ENCODE data around the gene MRPL39.
A peak's percentile ranks its signal among the peaks of the same experiment; 100 is the strongest.

The MRPL39 gene

GRCh38 chr21:25566645-25567044 lies 40.6 kb downstream of the MRPL39 start:
- no peak for DNase-seq

DNA sequence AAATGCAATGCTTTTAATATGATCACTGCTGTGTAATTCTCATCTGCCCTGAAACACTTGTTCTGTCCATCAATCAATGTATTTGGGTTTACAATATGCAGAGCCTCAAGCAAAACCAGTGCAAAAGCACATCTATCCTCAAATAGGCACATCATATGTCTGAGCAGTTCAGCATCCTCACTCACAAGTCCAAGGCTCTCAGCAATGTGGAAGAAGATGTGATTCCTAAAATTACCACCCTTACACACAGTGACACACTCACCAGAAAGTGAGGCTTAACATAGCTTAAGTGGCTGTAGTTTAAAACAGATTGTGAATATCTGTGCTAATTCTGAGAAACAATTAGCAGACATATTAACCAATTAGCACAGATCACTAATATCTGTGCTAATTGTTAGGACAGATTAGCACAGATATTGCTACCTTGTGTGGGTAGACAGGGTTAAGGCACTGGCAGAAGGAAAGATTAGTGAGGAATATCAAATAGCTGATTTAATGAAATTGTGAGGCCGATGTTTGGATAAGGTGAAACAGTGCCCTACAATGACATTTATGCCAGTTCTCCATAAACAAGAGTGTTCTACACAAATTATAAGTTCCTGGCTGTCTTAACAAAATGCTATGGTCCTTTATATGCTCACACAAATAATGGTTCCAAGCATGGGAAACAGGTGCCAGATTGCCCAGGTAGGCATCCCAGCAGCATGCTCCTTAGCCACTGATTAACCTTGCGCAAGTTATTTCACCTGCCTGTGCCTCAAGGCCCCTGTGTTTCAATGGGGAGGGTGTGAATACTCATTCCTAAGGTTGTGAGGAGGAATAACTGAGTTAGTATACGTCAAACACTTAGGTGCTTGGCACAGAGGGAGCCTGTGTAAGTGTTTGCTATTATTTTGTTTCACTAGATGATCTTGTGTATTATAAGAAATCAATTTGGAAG lies 41.7 kb downstream of the MRPL39 start:
- no peak for DNase-seq

DNA sequence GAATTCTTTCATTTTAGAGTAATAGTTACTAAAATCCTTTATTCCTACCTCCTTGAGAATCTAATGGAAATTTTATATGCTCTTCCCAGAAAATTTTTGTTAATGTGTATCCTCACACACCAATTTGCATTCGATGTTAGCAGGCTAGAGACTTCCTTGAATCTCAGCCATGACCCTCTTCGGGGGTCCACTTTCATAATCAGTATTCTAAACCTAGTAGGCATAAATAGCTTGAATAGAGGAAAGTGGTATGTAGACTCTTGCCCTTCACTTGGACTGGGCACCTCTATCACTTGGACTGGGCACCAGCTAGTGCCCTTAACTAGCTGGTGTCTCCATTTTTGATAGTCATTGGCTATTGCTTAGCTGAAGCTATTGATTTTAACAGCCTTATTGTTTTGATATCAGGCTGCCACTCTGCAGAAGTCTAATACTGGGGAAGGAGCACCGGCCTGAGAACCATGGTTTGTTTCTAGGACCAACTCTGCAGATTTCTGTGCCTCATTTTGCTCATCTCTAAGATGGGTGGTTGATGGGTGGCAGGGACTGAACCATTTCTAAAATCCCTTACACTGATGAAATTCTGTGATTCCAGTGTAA lies 42.8 kb downstream of the MRPL39 start:
- DNase-seq, result no peak

DNA sequence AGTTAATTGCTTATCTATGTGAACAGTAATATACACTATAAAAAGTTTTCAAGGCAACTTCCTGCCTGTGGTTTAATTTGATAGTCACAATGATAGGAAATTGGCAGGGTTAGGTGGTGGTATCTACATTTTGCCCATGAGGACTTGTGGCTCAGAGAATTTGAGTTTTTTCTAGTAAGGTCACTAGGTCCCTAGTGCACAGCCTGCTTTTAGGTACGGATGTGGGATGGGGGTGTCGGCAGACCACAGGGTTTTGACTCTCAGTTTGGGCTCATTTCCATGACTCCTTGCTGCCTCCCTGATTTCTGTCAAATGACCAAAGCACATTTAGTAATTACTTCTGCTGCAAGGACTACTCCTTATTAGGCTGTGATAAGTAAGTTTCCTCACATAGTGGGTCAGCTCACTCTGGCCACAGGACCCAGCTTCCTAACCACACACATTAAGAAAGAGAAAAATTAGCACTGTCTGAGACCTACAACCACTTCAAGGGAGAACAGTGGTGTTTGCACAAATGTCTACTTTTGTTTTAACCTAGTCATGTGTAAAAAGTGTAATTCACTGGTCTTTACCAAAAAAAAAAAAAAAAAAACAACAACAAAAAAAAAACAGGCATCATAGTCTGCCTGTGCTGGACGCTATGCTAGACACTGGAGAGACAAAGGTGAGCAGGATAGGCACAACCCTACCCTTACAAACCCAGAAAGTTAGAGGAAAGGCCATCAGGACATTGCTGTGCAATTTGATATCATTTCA lies 43.7 kb downstream of the MRPL39 start:
- no peak for DNase-seq

DNA sequence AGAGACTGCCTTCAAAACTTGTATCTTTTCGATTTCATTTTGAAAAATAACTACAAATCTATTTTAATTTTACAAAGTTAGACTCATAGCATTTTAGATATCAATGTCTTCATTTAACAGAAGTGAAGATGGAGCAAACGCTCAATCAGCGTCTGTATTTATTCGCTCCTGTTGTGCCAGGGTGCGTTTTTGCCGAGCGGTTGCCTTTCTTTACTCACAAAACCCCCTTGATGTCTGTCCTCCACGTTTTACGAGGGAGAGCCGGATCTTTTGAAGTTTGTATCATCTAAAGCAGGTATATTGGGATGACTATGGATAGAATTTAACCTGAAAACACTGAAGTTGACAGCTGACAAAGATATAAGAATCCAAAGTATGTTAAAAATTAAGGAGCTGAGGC lies 44.6 kb downstream of the MRPL39 start:
- no peak for DNase-seq

DNA sequence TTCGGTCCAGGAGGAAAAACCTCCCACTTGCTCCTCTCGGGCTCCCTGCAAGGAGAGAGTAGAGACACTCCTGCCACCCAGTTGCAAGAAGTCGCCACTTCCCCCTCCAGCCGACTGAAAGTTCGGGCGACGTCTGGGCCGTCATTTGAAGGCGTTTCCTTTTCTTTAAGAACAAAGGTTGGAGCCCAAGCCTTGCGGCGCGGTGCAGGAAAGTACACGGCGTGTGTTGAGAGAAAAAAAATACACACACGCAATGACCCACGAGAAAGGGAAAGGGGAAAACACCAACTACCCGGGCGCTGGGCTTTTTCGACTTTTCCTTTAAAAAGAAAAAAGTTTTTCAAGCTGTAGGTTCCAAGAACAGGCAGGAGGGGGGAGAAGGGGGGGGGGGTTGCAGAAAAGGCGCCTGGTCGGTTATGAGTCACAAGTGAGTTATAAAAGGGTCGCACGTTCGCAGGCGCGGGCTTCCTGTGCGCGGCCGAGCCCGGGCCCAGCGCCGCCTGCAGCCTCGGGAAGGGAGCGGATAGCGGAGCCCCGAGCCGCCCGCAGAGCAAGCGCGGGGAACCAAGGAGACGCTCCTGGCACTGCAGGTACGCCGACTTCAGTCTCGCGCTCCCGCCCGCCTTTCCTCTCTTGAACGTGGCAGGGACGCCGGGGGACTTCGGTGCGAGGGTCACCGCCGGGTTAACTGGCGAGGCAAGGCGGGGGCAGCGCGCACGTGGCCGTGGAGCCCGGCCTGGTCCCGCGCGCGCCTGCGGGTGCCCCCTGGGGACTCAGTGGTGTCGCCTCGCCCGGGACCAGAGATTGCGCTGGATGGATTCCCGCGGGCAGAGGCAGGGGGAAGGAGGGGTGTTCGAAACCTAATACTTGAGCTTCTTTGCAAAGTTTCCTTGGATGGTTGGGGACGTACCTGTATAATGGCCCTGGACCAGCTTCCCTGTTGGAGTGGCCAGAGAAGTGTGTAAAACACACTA lies 45.3 kb downstream of the MRPL39 start:
- peak; percentile 84 for DNase-seq

GRCh38 chr21:25560891-25561290 lies 46.4 kb downstream of the MRPL39 start:
- no peak for DNase-seq

GRCh38 chr21:25560271-25560685 lies 47.0 kb downstream of the MRPL39 start:
- DNase-seq, result no peak

DNA sequence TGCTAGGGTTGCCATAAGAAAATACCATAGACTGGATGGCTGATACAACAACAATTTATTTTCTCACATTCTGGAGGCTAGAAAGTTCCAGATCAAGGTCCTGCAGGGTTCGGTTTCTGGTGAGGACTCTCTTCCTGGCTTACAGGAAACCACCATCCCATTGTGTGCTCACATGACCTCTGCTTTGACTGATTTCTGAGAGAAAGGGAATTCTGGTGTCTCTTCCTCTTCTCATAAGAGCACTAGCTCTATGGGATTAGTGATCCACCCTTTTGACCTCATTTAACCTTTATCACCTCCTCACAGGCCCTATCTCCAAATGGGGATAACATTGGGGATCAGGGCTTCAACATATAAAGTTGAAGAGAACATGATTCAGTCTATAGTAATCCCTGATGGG lies 47.5 kb downstream of the MRPL39 start:
- no peak for DNase-seq

DNA sequence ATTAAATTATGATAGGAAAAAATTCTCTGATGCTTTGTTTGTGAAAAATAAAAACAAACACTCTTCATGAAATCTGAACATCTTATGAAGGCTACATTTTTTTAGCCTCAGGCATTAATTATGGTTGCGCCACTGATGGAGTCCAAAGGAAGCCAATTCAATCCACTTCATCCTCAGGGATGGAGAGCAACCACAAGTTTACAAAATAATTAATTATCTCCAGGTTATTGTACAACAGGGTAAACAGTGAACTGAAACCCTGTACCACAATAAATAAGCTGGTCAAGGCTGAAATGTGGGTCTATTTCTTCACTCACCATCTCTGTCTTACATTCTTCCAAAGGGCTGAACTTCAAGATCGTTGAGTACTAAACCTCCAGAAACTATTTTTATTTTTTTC lies 49.2 kb downstream of the MRPL39 start:
- no peak for DNase-seq

DNA sequence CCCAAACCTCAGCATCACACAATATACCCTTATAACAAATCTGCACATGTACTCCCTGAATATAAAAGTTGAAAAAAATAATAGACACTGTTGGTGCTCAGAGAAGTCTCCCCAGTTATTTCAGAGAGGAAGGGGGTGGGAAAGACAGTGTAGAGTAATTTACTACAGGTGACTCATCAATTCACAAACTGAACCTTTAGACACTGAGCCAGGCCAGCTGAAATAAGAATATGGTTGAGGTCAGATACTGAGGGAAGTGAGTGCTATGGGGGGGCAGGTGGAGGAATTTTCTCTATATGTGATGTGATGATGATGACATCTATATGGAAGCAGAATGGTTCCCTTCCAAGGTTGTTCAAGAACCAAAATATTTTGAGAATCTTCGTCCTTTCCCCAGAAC lies 50.1 kb downstream of the MRPL39 start:
- no peak for DNase-seq

DNA sequence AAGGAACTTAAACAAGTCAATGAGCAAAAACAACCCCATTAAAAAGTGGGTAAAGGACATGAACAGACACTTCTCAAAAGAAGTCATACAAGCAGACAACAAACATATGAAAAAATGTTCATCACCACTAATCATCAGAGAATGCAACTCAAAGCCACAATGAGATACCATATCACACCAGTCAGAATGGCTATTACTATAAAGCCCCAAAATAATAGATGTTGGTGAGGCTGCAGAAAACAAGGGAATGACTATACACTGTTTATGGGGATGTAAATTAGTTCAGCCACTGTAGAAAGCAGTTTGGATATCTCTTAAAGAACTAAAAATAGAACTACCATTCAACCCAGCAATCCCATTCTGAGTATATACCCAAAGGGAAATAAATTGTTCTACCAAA lies 51.2 kb downstream of the MRPL39 start:
- no peak for DNase-seq

DNA sequence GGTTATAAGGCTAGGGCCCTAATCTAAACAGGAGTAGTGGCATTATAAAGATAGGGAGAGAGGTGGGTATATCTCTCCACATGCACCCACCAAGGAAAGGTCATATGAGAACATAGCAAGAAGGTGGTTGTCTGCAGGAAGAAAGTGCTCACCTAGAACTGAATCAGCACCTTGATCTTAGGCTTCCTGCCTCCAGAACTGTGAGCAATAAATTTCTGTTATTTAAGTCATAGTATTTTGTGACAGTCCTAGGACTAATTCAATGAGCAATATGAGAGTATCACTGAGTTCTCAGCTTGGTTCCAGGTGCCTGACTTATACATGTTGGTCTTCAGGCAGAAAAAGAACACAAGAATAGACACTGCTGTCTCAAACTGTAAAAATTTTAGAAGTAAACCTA lies 51.8 kb downstream of the MRPL39 start:
- no peak for DNase-seq

DNA sequence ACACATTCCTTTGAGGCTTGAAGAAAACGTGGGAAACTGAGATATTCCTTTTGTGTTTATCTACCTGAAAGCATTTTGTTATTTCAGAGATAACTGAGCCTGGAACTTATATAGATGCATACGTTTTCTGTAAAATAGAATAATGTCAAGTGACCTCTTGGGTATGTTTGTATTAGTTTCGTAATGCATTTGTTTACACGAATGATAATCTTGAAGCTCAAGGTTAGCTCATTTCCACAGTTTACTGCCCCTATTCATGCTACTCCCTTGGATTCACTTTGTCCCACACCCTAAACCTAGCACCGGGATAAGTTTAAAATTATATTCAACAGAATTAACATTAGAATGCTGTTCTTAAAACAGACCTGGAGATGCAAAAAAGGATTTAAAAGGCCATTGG lies 54.4 kb downstream of the MRPL39 start:
- DNase-seq, result no peak

GRCh38 chr21:25551569-25551968 lies 55.7 kb downstream of the MRPL39 start:
- DNase-seq, result no peak

DNA sequence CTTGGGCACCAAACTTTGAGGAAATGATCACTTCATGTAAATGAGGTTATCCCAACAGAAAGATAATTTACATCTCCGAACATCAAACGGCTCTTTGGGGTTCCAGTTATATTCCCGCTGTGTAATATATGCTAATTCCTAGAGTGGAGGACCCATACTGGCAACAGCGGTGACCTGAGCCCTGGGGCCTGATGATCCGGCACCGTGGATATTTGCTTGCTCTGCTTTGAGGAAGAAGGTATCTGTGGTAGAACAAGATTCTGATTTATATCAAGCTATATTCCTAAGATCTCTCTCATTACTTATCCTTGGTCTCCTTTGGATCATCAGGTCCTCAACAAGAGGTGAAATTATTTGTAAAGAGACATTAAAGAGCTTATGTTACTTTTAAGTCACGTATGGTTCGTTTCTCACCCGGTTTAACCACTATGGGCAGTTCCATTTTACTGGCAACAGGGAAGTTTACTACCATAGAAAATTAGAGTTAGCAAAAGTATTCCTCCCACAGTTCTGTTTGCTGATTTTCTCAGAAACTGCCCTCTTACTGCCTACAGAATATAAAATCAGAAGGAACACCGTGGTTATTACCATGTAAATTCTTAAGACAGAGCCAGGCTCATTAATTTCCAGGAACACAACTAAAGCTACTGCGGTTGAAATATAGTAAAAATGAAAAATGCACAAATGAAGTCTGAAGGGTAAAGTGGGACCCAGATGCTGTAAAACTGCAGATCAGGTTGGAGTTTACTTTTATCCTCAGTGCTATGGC lies 56.7 kb downstream of the MRPL39 start:
- no peak for DNase-seq

DNA sequence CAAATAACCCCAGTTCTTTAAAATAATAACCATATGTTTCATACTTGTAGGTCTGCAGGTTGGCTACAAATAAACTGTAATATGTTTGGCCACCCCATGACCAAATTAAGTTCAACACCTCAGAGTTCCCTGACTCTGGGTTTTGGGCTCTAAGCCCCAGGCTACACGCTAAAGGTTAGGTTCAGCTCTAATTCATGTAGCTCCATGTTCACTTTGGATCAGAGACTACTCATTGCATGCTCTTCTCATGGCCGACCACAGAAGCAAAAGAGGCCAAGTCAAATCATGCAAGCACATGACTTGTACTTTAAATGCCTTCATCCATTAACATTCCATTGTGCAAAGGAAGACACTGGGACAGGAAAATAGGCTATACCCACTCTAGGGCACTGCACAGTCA lies 66.2 kb downstream of the MRPL39 start:
- DNase-seq, result no peak

GRCh38 chr21:25539606-25540005 lies 67.7 kb downstream of the MRPL39 start:
- no peak for DNase-seq

DNA sequence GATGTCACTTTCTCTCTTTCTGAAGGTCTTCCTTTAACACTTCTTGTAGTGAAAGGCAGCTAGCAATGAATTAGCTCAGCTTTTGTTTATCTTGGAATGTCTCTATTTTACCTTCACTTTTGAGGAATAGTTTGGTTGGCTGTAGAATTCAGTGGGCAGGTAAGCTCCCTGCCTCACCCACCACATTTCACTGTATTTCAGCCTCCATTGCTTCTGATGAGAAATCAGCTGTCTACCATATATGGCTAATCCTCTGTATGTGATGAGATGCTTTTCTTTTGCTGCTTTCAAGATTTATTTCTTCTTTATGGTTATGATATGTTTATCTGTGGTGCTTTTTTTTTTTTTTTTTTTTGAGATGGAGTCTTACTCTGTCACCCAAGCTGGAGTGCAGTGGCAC lies 70.1 kb downstream of the MRPL39 start:
- no peak for DNase-seq

GRCh38 chr21:25536752-25537151 lies 70.5 kb downstream of the MRPL39 start:
- DNase-seq, result no peak

DNA sequence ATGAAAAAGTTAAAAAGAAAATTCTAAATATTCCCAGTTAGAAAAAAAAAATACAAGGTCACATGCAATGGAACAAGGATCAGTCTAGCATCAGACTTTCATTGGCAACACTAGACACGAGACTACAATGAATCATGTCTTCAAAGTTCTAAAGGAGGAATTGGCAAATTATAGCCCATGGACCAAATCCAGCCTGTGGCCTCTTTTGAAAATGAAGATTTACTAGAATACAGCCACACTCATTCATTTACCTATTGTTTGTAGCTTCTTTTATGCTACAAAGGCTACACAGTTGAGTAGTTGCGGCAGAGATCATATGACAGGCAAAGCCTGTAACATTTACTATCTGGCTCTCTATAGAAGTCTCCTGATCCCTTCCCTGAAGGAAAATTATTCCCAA lies 71.4 kb downstream of the MRPL39 start:
- no peak for DNase-seq
